HG03175 (cell line): ENCODE measurements around the gene OR4K1.
"Not testable (repeated sequence)": the region's sequence is repeated elsewhere in the genome, so short reads cannot be mapped to it uniquely, and the experiment has no call there.

Source experiments
- ATAC-seq: cut with Tn5 transposase; IDR thresholded peaks from one replicate; pipeline ENCODE4 v1.9.1; 2021; ENCODE audit warnings: mild to moderate bottlenecking, moderate library complexity; ENCODE audit not compliant: unreplicated experiment

The OR4K1 gene

DNA sequence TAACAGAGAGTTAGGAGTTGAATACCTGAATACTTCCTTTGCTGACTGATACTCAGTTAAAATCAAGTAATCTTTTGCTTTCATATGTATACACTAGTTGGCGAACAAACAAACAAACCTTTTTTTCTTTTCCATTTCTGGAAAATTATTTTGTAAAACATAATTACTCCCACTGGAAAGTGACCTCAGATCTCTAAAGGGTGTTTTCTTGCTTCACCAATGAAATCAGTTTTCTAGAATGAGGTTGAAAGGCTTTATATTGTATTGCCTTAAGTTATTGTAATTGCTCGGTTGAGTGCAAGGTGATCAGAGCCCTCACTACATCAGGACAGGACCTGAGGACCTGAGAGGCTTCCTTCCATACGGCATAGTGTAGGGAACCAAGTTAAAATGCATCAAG, at the start of gene OR4K1:
Gene OR4K1 (plus strand): TSS at position 301 of the 400 bp plus-strand sequence. CDS start 4,750 bp downstream, outside the sequence.
- no peak for ATAC-seq

DNA sequence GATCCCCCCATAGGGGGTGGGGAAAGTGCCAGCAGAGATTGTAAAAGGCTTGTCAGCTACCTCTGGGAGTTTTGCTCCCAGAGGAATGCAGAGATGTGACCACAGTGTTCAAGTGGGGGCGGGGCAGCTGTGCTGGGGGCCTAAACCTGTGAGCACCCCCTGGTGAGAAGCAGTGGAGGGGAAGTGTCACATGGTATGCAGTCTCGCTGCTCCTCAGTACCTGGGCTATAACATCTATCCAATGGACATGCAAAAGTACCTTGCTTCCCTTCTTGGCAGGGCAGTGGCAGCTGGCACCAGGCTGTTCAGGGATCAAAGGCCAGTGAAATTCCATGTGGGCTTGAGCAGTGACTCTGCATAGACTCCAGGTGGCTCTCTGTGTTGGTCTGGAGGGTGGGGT, 35.4 kb upstream of the OR4K1 start:
- ATAC-seq, result no peak

DNA sequence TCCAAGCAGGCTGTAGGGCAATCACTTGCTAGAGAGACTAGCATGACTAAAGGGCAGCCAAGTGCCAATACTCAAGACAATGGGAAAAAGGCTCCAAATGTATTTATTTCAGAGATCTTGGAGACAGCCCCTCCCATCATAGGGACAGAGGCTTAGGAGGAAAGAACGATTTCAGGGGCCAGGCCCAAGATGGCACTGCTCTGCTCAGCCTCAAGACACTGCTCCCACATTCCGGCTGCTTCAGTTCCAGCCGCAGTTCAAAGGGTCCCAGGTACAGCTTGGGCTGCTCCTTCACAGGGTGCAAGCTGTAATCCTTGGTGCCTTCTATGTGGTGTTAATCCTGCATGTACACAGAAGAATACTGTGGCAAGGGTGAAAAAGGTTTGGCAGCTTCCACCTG, 29.7 kb upstream of the OR4K1 start:
- ATAC-seq, result no peak

GRCh38 chr14:19902409-19902808, 28.3 kb upstream of the OR4K1 start:
- ATAC-seq, result no peak

DNA sequence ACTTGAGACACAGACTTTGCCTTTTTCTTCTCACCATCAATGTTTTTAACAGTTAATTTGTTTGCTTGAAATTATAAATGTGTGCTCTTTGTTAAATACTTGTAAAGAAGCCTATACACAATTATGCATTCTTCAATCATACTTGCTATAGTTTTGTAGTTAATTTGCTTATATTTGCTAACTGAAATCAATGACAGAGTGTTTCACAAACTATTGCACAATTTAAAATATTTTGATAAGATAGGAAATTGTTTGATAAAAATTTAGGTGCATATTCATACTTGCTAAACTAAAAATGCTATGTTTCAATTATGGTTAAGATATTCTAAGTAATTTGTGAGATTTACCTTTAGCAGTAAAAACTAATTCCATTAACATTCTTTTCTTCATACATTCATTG, 24.1 kb upstream of the OR4K1 start:
- no peak for ATAC-seq

- no peak for ATAC-seq
These were observed 19.6 kb upstream of the OR4K1 start for GRCh38 chr14:19911114-19911513.

DNA sequence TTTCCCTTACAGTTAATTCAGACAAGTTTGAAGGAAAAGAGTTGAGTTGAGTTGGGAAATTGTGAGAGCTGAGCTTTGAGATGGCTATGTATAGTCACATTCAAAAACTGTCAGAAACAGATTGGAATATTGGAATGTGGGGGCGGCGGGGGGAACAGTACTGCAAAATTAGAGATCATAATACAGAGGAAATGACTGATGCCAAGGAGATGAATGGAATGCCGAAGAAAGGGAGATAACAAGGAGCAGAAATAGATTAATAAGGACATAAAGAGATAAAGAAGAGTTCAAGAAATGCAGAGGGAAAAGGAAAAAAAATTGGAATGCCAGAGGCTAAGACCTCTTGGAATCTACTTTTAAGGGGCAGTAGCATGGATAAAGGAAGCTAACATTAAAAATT, 13.5 kb upstream of the OR4K1 start:
- ATAC-seq, result no peak

- ATAC-seq, result no peak
These were observed 12.7 kb upstream of the OR4K1 start for GRCh38 chr14:19917955-19918518.

DNA sequence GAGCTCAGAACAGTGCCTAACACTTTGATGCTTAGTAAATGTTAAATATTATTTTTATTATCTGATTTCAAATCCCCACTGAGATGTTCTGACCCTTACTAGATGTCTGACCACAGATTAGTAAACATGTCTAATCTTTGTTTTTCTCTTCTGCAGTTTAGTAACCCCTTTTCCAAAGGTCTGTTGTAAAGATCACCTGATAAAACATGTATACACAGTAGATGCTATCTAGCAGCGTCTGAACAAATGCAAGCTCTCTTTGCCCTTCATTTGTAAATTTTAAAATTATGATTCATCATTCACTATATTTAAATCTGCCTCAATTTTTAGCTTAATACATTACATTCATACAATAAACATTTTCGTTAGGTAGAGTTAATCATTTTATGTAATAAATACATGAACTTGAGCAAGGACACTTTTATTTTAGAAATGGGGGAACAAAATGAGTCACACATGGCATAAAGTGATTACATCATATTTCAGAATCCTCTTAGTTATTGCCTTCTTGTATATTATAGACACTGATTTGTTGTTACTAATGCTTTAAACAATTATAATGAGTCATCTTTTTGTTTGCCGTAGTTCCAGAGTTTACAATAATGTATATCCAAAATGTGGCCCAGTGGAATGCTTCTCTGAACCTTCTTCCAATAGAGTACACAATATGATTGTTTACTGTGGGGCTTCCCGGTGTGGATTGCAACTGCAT, 12.0 kb upstream of the OR4K1 start:
- no peak for ATAC-seq

DNA sequence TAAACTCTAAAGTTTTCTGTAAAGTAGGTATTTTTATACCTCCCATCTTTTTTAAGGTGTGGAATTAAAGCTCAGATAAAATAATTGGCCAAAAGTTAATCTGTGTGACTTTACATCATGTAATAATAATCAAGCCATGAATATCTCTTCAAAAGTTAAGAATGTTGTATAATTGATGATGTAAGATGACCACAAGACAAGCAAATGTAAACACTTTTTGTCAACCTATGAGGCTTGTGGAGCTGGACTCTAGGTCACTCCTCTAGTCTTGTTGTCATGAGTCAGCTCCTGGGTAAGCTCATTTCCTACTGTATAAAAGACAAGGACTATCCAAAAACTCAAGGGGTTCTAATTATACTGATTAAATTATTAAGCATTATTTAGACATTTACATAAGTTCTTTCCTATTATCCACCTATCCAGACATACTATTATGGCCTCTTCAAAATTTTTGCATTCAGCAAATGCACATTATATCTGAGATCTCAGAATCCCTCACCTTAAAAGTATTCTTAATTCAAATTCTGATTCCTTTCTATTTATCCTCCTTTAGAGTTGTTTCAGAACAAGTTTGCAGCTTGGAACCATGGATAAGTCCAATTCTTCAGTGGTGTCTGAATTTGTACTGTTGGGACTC, 10.6 kb upstream of the OR4K1 start, which contains the start of gene OR4K5:
Gene OR4K5 (plus strand): TSS at position 587 of the 637 bp plus-strand sequence. CDS start 0 bp downstream, at position 587.
- no peak for ATAC-seq

GRCh38 chr14:19941668-19942067, 11.0 kb downstream of the OR4K1 start:
- no peak for ATAC-seq

DNA sequence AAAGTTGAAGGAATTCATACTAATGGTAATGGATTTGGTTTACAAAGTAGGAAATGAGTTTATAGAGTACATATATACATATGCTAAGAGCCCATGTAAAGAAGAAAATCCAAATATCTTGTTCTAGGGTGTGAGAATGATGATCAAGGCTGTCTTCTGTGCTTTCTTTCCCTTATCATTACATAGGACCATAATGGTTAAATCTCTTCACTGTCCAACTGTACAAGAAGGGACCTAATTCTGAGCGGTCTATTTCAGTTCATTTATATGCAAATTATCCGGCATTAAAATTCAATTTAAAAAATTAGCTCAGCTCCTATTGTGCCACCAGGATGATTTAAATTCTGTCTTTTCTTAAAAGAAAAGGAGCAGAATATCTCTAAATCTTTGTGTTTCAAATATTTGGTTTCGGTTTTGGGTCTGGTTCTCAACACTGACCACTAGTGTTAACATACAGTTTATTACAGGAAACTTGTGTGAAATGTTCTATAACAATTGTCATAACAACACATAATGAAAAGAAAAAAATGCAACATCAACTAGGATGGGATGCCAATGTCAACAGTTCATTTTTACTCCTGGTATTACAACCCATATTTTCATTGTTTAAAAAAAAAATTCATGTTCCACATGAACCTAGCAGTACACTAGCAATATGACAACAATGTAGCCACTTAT, 16.8 kb downstream of the OR4K1 start:
- no peak for ATAC-seq

DNA sequence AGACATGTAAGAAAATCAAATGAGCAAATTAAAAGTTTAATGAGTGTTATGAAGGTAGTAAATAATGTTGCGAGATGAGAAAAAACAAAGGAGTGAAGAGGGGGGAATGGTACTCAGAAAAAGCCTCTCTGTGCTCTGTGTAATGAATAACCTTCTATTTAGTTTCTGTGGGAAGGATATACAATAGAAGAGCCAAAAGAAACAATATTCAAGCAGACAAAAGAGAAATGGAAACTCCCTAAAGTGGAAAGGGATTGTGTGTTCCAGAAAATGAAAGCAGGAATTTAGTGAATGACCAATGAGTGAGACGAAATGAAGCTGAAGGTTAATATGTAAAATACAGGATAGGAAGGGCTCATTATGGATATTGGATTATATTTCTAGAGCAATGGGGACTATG, 18.5 kb downstream of the OR4K1 start:
- ATAC-seq, result no peak

GRCh38 chr14:19969735-19970134, 39.0 kb downstream of the OR4K1 start:
- ATAC-seq, result not testable (repeated sequence)

DNA sequence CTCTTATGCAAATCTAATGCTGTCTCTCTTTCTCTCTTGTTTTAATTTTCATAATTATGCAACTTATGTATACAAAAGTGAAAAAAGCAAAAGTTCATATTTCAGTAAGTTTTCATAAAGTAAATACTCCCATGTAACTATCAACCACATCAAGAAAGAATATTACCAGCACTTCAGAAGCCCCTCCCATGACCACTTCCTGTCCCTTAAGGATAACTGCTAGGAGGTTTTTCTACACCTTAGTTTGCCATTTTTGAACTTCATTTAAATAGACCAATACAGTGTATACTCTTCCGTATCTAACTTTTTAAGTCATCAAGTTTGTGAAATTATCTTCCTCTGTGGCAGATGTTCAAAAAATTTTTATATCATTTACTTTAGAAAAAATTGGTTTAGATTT, 44.1 kb downstream of the OR4K1 start:
- ATAC-seq, result no peak

DNA sequence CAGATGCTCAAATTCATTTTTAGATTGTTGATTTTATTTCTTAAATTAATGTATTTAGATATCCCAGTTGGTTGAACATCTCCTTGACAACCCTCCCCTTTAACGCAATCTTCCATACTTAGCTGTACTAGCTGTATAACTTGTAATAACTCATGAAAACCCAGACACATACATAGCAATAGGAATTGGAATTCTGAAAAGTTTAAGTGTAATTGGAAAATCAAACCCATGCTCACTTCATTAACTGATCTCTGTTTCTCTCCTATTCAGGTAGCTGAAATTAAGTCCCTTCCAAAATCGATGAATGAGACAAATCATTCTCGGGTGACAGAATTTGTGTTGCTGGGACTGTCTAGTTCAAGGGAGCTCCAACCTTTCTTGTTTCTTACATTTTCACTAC, 44.6 kb downstream of the OR4K1 start, which contains the start of gene OR4K15:
Gene OR4K15 (plus strand): TSS at position 301 of the 400 bp plus-strand sequence. CDS start 0 bp downstream, at position 301.
- no peak for ATAC-seq
